ENCODE measurements around the gene FZD1.

FZD1 gene

GRCh38 chr7:91264046-91264923 is at the start of gene FZD1:
Gene FZD1, plus strand, starts transcription at chr7:91264433. Its CDS starts 448 bp downstream, at chr7:91264881.
- DNase-seq: peak; percentile 96

DNA sequence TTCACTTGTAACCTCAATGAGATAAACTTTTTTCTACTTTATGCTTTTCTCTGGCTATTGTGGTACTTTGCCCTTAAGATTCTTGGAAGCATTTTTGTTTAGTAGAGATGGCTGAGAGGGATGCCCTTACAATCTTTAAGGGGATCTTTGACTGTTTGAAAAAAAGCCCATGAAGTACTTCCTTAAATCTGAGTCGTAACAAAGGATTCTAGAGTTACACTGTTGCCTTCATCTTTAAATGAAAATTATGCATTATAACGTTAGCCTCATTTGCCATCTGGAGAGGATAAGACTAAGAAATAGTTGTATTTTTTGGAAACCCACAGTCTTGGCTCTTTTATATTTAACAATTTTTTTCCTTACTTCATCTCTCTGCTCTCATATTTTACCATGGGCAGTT is 37.8 kb upstream of the FZD1 start:
- no peak for DNase-seq

GRCh38 chr7:91228327-91228726 is 35.9 kb upstream of the FZD1 start:
- no peak for DNase-seq

DNA sequence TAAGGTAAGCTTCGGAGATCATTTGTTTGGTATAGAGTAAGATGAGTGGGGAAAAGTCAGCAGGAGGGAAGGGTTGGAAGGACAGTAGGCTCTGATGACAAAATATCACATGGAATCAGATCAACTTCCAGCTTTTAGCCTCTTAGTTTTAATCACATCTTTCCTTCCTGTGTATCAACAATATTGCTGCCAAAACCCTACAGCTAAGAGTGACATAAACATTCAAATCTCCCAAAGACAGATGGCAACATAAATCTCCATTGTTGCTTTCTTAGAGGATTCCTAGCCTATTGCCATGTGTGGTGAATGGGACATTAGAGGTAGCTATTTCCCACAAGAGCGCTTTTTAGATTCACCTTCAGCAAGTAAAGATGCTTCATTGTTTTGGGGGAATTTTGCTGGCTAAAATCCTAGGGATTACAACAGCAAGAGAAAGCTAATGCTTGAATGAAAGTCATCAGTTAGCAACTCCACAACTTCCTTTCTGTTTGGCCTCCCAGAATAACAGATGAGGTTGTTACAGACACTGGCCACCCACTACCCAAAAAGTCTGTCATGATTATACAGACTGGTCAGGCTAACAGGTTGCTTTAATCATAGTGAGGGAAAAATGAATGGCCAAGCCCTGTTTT is 35.2 kb upstream of the FZD1 start:
- no peak for DNase-seq

DNA sequence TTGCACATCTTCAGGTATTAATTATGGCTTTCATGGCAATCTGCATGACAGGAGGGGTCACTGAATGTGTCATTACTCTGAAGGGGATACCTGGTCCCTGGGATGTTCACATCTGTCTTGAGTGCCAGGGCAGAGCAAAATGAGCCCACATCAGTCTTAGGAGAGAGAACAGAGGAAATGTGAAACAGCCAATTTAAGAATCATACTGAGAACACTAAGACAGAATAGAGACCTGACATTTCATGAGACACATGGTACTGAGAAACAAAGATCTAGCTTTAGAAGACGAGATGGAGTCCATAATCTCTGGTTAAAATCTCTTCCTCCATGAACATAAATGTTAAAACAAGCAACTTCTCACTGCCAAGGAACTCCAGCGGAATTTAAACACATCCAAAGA is 34.1 kb upstream of the FZD1 start:
- no peak for DNase-seq

- no peak for DNase-seq
These were observed 33.7 kb upstream of the FZD1 start for GRCh38 chr7:91230503-91230902.

DNA sequence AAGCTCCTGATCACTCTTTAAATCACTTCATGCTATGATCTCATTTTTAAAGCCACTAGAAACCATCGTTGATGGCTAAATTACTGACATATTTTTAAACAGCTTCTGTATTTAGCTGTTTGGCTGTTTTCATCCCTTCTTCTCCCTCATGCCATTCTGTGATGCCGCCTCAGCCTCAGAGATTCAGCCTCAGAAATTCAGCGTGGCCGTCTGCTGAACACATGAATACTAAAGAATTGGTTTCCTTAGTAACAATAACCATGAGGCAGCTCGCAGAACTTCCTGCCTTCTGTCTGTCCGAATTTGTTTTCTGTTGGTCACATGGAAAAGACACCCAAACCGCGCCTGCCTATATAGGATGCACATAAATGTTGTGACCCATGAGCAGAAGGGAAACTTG is 31.0 kb upstream of the FZD1 start:
- no peak for DNase-seq

DNA sequence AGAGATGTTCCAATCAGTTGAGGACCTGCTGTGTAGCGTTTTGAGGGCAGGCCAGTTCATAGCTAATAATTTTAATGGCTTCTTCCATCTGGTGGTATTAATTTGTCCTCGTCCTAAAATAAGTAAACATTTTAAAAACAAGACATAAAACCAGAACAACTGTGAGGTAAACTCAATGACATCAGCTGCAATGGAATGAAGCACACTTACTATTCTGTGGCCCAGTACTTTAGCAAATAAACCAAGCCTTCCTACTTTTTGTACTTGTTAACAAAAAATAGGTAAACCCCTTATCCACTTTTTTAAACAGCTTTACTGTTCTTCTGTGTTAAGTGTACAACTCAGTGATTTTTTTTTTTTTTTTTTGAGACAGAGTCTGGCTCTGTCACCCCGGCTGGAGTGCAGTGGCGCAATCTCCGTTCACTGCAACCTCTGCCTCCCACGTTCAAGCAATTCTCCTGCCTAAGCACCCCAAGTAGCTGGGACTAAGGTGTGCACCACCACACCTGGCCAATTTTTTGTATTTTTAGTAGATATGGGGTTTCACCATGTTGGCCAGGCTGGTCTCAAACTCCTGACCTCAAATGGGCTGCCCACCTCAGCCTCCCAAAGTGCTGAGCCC is 28.9 kb upstream of the FZD1 start:
- no peak for DNase-seq

DNA sequence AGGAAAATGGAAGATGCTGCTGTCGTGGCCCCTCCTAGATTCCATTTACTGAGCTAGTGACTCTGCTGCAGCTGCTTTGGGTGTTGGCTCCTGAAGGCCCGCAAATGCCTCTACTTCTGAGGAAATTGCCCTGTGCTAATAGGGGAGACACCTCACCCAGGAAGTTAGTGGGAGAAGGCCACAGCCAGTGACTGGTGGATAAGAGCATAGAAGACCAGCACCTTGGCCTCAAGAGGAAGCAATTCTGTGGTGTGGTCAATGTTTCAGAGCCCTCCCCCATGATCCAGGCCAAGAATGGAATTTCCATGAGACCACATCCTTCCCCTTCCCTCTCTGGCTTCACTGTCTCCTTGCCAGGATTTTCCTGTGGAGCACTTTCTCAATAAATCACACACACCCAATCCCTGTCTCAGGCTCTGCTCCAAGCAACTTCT is 25.0 kb upstream of the FZD1 start:
- DNase-seq: no peak

- DNase-seq: no peak
These were observed 24.5 kb upstream of the FZD1 start for GRCh38 chr7:91239772-91240171.

GRCh38 chr7:91240376-91240941 is 23.8 kb upstream of the FZD1 start:
- no peak for DNase-seq

DNA sequence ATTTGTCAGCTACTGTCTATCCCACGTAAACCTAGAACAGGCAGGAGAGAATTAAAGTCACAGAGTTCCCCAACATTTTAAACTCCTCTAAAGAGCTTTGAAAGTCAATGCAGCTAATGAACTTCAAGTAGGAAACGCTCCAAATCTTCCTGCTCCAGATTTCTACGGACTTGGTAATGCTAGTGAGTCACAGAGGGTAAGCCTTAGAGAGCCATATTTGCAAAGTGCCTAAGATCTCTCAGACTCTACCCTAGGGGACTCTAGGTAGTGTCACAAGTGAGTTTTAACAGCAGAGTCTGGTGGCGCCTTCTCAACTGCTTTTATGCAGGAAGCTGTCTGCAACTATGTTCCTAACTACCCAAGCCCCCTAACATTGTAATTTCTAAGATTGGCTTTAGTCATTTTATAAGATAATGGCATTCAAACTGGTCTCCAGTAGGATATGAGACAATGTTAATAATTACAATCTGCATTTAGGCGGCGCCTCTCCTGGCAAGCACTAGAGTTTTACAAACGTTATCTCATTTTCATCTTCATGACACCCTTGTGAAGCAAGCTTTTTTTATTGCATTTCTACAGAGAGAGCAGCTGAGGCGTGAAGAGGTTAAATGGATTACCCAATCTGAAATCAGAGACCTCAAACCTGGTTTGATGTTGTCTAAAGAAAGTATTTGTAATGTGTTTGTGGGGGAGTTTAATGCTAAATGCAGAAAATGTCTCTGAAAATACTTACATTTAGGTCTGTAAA is 22.0 kb upstream of the FZD1 start:
- DNase-seq: no peak

DNA sequence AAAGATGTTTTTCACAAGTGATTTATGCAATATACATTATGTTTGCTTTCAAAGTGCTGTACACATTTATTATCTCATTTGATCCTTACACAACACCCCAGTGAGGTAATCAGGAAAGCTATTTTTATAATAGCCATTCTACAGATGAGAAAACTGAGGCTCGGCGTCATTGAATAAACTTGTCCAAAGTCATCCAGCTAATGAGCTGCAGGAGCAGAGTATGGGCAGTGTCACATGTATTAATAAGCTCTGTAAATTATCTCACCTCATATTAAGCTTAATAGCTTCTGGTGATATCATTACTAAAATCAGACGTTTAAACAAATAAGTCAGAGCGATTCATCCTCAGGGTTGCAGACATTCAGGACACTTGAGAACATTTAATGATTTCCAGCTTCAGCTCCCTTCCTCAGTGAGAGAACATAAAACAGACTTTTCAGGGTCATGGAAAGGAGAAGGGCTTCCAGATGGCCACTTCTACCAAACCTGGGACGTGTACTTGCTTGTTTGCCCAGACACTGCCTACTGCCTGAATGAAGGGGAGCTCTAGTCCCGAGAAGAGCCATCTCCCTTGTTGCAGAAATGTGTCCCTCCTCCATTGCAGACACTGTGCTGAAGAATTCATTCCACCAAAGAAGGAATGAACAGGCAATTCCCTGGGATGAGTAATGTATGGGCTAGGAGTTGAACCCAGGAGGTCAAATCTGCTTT is 20.5 kb upstream of the FZD1 start:
- no peak for DNase-seq

DNA sequence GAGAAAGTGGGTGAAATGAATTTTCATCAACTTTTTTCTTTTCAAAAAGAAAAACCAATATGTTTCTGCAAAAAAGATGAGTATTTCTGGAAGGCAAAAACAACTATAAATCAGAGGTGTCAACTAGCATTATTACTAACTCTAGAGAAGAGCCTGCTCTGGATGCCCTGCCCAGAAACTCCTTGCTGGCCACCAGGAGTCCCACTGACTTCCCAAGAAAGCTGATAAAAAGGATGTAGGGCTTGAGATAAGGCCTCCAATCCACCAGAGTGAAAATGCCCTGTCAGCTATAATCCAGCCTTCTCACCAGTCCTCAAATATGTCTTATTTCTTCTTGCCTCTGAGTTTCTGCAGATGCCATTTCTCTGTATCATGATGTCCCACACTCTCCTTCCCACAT is 16.7 kb upstream of the FZD1 start:
- DNase-seq: no peak

DNA sequence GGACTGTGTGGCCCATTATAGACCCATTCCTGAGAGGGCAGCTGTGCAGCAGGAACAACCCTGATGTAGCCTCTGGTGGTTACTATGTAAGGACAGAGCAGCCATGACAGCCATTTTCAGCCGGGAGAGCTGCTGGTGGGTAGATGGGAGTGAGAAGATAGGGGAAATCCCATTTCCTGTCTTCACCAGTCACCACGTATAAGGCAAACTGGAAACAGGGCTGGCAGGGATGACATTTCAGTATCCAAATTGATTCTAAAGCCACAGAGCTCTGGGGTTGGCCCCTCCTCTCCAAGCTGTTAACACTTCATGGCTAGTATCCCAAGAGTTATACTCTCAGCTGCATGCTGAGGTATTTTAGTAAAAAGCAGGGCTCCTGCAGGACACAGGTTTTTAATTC is 15.2 kb upstream of the FZD1 start:
- DNase-seq: no peak

DNA sequence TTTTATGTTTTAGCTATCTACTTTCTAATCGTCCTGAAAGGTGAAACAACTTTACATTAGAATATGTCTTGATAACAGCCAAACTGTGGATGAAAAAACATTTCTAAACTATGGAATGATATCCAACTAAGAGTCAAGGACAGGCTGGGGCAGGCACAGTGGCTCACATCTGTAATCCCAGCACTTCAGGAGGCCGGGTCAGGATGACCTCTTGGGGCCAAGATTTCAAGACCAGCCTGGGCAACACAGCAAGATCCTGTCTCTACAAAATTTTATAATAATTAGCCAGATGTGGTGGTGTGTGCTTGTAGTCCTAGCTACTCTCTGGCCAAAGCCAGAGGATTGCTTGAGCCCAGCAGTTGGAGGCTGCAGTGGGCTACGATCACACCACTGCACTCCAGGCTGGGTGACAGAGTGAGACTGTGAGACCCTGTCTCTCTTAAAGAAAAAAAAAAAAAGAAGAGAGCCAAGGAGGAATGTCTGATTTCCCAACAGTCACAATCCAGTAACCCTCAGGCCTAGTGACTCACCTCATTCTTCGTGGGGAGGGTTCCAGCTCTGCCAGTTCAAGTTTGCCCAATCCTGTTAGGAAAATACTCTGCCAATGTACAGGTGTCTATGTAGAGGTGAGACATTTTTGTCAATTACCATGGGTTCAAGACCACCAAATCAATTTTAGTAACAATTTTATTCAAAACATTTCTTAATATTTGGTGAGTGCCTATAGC is 14.6 kb upstream of the FZD1 start:
- no peak for DNase-seq

GRCh38 chr7:91250706-91251105 is 13.5 kb upstream of the FZD1 start:
- no peak for DNase-seq

GRCh38 chr7:91251877-91252276 is 12.4 kb upstream of the FZD1 start:
- DNase-seq: no peak

- DNase-seq: peak; percentile 31
These were observed 718 bp upstream of the FZD1 start for GRCh38 chr7:91263384-91264045.

GRCh38 chr7:91264924-91265681 is 870 bp downstream of the FZD1 start:
- peak; percentile 53 for DNase-seq
